ENCODE data around the gene PAK5. TPM values are rescaled to one million over a fixed set of nuclear protein-coding genes. Genes with fewer than 3 reads are reported as not detected.

The PAK5 gene
- total and polyA plus RNA-seq, 11 donors: not detected

DNA sequence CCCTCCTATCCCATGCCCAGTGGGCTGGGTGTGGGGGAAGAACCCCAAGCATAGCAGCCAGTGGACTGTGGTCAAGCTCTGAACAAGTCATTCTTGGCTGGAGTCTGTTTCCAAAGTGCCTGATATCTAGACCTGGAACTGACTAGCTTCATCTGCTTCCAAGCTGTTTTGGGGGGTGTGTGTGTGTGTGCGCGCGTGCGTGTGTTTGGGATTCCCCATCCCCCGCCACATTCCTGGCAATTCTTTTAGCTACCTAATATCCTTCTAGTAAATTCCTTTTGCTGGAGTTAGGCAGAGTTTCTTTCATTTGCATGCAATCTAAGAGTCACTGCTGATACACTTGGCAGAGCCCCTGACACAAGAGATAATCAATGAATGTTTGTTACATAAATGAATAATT is 7.8 kb downstream of the PAK5 start:
- Histone ChIP-seq H3K4me3 (no peak overlapping the region), H3K36me3 (no peaks in the 10 kb centered on the region), H3K27me3 (no peaks in the 10 kb centered on the region), H3K4me1 (no peaks in the 10 kb centered on the region), H3K9me3 (no peaks in the 10 kb centered on the region), H3K27ac (no peak overlapping the region)
- intact Hi-C loops (cut with DNase I): no loop called here
- TF ChIP-seq, protein P1, sequence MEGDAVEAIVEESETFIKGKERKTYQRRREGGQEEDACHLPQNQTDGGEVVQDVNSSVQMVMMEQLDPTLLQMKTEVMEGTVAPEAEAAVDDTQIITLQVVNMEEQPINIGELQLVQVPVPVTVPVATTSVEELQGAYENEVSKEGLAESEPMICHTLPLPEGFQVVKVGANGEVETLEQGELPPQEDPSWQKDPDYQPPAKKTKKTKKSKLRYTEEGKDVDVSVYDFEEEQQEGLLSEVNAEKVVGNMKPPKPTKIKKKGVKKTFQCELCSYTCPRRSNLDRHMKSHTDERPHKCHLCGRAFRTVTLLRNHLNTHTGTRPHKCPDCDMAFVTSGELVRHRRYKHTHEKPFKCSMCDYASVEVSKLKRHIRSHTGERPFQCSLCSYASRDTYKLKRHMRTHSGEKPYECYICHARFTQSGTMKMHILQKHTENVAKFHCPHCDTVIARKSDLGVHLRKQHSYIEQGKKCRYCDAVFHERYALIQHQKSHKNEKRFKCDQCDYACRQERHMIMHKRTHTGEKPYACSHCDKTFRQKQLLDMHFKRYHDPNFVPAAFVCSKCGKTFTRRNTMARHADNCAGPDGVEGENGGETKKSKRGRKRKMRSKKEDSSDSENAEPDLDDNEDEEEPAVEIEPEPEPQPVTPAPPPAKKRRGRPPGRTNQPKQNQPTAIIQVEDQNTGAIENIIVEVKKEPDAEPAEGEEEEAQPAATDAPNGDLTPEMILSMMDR (IDR thresholded peaks at IDR 0.05): no peak
- TF ChIP-seq POLR2A (IDR thresholded peaks at IDR 0.05): no peak
- 76 to 98% (median 83%) methylated on average over 5 of the region's 5 CpGs for WGBS, 4 donors
- DNase-seq (no peak), ATAC-seq (no peak)

DNA sequence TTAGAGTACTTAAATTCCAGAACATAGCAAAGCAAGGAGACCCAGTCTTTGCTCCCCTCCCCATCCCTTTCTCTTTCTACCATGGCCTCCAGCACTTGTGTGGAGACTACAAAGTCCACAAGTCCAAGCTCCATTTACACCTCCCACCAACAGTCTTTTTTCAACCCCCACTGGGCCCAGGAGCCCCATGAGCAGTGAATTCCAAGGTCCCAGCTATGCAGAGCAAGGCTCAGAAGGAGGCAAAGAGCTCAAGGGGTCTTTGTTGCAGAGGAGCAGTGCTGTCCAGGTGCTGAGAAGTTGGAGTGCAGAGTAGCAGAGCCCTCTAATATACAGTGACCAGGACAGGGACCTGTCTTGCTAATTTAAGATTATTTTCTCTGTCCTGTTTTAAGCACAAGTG is 9.0 kb downstream of the PAK5 start:
- H3K27me3 ChIP-seq: no peaks in the 10 kb centered on the region
- TF ChIP-seq, protein P1 (IDR thresholded peaks at IDR 0.05): no peak
- TF ChIP-seq POLR2A (IDR thresholded peaks at IDR 0.05): no peak
- H3K4me3 ChIP-seq: no peak overlapping the region
- no peaks in the 10 kb centered on the region for H3K4me1 ChIP-seq
- DNase-seq: no peak
- intact Hi-C loops (cut with DNase I): no loop called here
- no peaks in the 10 kb centered on the region for H3K36me3 ChIP-seq
- H3K9me3 ChIP-seq: no peaks in the 10 kb centered on the region
- no peak for ATAC-seq
- no peak overlapping the region for H3K27ac ChIP-seq

DNA sequence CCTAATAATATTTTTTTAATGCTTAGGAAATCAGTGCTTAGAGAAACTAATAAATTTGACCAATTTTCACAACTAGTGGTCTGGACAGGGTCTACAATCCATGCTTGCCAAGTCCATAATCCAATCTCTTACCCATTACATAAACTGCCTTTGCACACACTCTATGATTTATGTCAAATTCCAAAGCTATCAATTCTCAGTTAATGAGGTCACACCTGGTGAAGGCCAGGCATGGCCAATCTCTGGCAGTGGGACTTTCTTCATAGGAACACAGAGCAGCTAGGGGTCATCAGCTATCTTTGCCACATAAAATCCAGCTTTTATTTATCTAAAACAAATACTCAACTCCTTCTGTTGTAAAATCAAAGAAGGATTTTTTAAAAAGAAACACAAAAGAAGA is 21.2 kb downstream of the PAK5 start:
- no peak for TF ChIP-seq POLR2A (IDR thresholded peaks at IDR 0.05)
- TF ChIP-seq, protein P1 (IDR thresholded peaks at IDR 0.05): no peak
- Histone ChIP-seq H3K36me3 (no peaks in the 10 kb centered on the region), H3K27me3 (no peaks in the 10 kb centered on the region), H3K27ac (no peak overlapping the region), H3K4me1 (no peaks in the 10 kb centered on the region), H3K4me3 (no peak overlapping the region), H3K9me3 (peaks cover 0 to 1% (median 0%) of the 10 kb centered on the region in 12 donors)
- ATAC-seq: no peak
- intact Hi-C loops (cut with DNase I): no loop called here
- DNase-seq: no peak

DNA sequence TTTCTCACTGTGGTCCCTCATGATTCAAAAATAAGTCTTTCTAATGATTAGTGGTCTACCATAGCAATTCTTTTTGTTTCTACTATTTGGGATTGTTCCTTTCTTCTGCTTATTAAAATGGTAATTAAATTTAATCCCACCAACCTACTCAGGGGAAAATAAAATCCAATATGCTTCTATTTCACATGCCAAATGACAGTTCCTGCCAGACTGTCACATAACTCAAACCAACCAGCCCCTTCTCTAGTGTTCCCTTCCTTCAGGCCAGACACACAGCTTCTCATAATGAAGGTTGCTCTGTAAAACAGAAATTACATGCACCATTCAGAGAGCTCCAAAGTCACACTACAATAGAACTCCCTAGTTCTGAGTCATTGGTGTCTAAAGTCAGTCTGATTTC is 23.2 kb downstream of the PAK5 start:
- no peaks in the 10 kb centered on the region for H3K4me1 ChIP-seq
- intact Hi-C loops (cut with DNase I): no loop called here
- no peak overlapping the region for H3K27ac ChIP-seq
- no peaks in the 10 kb centered on the region for H3K36me3 ChIP-seq
- TF ChIP-seq, protein P1 (IDR thresholded peaks at IDR 0.05): no peak
- TF ChIP-seq POLR2A (IDR thresholded peaks at IDR 0.05): no peak
- no peak for ATAC-seq
- no peaks in the 10 kb centered on the region for H3K27me3 ChIP-seq
- H3K9me3 ChIP-seq: no peaks in the 10 kb centered on the region
- DNase-seq: no peak
- H3K4me3 ChIP-seq: no peak overlapping the region
